Measurements from ENCODE around the gene ERFE. TPM values are rescaled to one million over a fixed set of nuclear protein-coding genes. Genes with fewer than 3 reads are reported as not detected.

ERFE gene
- total and polyA plus RNA-seq, 9 of the 15 experiments (the other 6 are each of a cell fraction or from before 2014, with no cell fraction given), result 0.55 to 8.2 (median 3.7) TPM

DNA sequence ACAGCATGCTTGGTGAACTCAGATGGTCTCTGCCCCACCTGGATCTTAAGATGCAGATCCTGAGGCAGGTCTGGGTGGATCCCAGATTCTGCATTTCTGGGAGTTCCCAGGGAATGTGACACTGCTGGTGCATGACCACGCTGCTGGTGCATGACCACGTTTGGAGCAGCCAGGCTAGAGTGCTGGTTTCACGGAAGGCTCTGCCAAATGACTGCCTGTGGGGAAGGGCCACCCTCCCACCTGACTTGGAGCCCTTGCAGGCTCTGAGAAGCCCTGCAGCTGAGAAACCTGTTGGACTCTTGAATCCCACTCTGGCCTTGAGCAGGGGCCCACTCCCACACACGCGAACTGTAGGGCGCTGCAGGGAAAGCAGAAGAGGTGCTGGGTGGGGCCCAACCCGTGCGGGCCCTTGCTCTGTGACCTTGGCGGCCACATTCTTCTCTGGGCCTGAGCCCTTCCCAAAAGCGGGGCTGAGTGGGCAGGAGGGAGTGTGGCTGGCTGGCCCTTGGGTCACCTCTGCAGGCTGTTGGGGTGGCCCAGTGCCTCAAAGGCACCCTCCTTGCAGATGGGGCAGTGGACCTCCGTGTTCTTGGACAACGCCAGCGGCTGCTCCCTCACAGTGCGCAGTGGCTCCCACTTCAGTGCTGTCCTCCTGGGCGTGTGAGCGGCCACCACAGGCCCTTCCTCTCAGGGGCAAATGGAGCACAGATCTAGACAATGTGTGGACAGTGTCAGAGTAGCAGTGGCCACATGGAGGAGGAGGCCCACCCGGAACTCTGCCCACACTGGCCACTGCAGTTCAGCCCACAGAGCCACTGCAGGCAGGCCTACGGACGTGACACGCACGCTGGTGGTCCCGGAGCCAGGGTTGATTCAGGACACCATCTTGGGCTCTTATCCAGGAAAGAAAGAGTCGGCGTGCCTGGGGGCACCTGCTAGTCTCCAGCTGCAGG, 7.9 kb downstream of the ERFE start:
- ATAC-seq, result no peak
- intact Hi-C loops (cut with micrococcal nuclease) (loop anchor here (5.0 kb wide), 1 partner anchor 71 kb away; no protein-coding TSS in a partner anchor), in situ Hi-C loops (cut with MboI) (no loop called here)
- 71% methylated on average over 18 of the region's 24 CpGs for WGBS (ENCODE audit: insufficient coverage, low coverage, missing lambda C conversion rate)
- H3K27ac ChIP-seq (ENCODE audit: extremely low read depth, low read depth, low read length), result no peak overlapping the region; the same call in 2 of the 3 replicates
- no peaks in the 10 kb centered on the region for H3K79me2 ChIP-seq (ENCODE audit: control insufficient read depth, insufficient read depth, low read length)
- H3K9ac ChIP-seq (ENCODE audit: insufficient read depth in 1 of 2, low read depth in 2 of 2, low read length in 2 of 2), result peak overlapping the region in 1 of 2 experiments; percentile 74; a peak in 2 of 4 replicates
- no peaks in the 10 kb centered on the region for H3K9me3 ChIP-seq (replicated peaks; ENCODE audit: control insufficient read depth, insufficient read depth, low read depth, low read length)
- no peak for FAIRE-seq
- no peaks in the 10 kb centered on the region for H4K20me1 ChIP-seq (replicated peaks; ENCODE audit: control insufficient read depth, insufficient read depth, low read length)
- no peak for DNase-seq (ENCODE audit: extremely low read depth in 1 of 4, low spot score in 3 of 4)
- no peak overlapping the region for H2AFZ ChIP-seq (ENCODE audit: low read depth, low read length)
- H3K36me3 ChIP-seq (ENCODE audit: control insufficient read depth, insufficient read depth, low read length), result peaks cover 24% of the 10 kb centered on the region
- POLR2A ChIA-PET, result interaction anchor here (0.6 to 1.2 kb wide), 3 partner anchors 7 to 19 kb away, joined by 3 to 5 read pairs (median 3); partner anchors contain the start of gene ERFE
- no TSS peak for BruUV-seq (replicated peaks)
- no peak overlapping the region for H3K4me2 ChIP-seq (ENCODE audit: insufficient read depth, low read length)
- CTCF ChIA-PET (ENCODE audit: low intra/inter-chr PET ratio), result no interaction called here
- peaks cover 33 to 42% of the 10 kb centered on the region in 2 experiments for H3K4me1 ChIP-seq (replicated peaks in 1 of 2; ENCODE audit: control insufficient read depth in 2 of 2, insufficient read depth in 2 of 2, low read length in 2 of 2)
- TF ChIP-seq, protein P1, sequence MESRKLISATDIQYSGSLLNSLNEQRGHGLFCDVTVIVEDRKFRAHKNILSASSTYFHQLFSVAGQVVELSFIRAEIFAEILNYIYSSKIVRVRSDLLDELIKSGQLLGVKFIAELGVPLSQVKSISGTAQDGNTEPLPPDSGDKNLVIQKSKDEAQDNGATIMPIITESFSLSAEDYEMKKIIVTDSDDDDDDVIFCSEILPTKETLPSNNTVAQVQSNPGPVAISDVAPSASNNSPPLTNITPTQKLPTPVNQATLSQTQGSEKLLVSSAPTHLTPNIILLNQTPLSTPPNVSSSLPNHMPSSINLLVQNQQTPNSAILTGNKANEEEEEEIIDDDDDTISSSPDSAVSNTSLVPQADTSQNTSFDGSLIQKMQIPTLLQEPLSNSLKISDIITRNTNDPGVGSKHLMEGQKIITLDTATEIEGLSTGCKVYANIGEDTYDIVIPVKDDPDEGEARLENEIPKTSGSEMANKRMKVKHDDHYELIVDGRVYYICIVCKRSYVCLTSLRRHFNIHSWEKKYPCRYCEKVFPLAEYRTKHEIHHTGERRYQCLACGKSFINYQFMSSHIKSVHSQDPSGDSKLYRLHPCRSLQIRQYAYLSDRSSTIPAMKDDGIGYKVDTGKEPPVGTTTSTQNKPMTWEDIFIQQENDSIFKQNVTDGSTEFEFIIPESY (CRISPR knock-in tag; IDR thresholded peaks at IDR 0.05), result peak; percentile 77
- TF ChIP-seq CSDE1 (IDR thresholded peaks at IDR 0.05) (no peak), POLR2G (IDR thresholded peaks at IDR 0.05; ENCODE audit: low read depth, low read length) (0 out of 2 replicates have a peak, but pooled peaks have one; percentile 1)
- no peak overlapping the region for H3K4me3 ChIP-seq
- H3K27me3 ChIP-seq (ENCODE audit: control insufficient read depth in 2 of 2, insufficient read depth in 2 of 2, low read length in 2 of 2), result no peaks in the 10 kb centered on the region
- H3K9me1 ChIP-seq (ENCODE audit: control insufficient read depth, insufficient read depth, low read length), result peaks cover 4% of the 10 kb centered on the region

Measured in K562 (cell line).